Stimulated activated CD8-positive, alpha-beta memory T cell treated with anti-CD3 and anti-CD28 coated beads, Interleukin-4, amount 100 ng/mL, for 24 hours (primary cell): ENCODE results near the gene MFF.
"Not testable (repeated sequence)": the region's sequence is repeated elsewhere in the genome, so short reads cannot be mapped to it uniquely, and the experiment has no call there.

Source experiments
- DNase-seq: peaks from one replicate; pipeline ENCODE4 v3.0.0-alpha.2; 2020; ENCODE audit warnings: low read depth

The MFF gene

DNA sequence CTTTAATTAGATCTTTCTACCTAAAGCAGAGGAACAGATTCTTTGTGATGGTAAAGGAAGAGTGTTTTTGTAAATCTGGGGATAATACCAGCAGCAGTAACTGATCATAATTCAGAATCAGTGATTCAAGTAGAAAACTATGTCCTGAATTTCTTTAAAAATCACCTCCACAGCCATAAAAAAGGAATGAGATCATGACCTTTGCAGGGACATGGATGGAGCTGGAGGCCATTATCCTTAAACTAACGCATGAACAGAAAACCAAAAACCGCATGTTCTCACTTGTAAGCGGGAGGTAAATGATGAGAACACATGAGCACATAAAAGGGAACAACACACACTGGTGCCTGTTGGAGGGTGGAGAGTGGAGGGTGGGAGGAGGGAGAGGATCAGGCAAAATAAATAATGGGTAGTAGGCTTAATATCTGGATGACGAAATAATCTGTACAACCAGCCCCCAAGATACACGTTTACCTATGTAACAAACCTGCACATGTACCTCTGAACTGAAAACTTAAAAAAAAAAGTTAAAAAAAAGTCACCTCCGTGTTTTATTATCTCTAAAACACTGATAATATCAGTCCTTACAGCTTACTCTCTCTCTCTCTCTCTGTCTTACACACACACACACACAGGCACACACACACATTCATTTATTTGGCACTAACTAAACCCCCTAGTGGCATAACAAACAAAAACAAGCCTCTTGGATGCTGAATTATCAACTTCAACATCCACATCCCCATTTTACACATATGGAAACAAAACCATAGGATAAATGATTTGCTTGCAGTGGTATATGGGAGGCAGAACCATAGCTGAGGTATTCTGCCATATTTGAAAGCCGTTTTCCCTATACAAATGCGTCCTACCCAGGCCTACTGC, 52.7 kb downstream of the MFF start:
- no peak for DNase-seq

DNA sequence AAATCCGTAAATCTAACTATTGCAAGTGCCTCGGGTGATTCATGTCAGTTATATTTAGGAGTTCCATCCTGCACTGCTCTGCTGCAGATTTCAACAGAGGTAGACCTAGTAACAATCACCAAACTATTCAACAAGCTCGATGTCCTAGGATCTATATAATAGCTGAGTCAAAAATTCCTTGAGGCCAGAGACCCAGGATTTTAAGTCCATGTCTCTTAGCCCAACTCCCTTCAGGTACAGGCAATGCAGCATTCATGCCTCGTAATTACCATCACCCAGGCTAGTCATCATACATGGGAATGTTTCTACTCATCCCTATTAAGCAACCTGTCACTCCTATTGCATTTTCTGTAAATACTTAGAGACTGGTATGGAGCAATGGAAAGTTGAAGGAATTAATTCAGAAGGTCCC, 53.3 kb downstream of the MFF start:
- DNase-seq, result no peak

DNA sequence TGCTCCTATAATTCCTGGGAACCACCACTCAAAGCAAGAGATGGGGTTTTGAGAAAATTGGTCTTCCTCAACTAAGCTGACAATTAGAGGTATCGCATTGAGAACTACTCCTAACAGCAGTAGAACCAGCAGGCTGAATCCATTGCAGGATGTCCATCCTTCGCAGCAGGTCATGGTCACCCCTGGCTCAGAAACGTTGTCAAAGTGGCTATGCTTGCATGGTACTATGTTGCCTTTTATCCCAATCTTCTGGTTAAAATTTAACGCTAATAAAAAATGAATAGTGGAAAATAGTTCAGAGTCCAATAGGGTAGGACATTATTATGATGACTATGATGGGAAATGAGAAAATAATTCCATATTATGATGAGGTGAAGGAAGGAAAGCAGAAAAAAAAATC, 54.0 kb downstream of the MFF start, which contains the start of gene TM4SF20:
TSS of gene TM4SF20 (minus strand) at position 212 of the 400 bp plus-strand sequence. CDS start at position 174, 38 bp downstream.
- DNase-seq, result no peak

DNA sequence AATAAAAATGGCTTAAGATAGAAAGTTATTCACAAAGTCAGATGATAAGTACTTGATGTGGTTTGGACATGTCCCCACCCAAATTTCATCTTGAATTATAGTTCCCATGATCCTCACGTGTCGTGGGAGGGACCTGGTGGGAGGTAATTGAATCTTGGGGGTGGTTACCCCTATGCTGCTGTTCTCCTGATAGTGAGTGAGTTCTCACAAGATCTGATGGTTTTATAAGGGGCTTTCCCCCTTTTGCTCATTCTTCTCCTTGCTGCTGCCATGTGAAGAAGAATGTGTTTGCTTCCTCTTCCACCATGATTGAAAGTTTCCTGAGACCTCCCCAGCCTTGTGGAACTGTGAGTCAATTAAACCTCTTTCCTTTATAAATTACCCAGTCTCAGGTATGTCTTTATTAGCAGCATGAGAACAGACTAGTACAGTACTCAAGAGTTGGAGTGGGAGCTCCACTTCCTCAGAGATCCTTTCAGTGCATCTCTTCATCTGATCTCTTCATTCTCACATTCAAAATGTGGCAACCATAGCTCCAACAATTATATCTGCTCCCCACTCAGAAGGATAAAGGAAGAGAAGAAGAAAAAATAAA, 57.3 kb downstream of the MFF start:
- DNase-seq, result not testable (repeated sequence)

DNA sequence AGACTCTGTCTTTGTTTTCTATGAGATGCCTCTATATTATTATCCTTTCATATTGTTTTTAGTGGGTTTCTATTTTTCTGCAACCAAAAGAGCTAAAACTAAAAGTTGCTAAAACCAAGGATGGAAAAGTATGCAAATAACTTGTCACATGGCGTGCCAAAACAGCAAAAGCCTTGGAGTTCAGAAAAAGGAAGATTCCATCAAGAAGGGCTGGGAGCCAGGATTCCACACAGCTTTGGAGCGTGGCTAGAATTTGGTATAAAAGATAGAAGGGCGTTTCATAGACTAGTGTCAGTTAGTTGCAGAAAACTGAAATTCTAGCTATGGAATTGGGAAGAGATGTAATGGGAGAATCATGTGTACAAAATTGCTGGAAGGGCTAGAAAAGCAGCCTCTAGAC, 58.6 kb downstream of the MFF start:
- no peak for DNase-seq

DNA sequence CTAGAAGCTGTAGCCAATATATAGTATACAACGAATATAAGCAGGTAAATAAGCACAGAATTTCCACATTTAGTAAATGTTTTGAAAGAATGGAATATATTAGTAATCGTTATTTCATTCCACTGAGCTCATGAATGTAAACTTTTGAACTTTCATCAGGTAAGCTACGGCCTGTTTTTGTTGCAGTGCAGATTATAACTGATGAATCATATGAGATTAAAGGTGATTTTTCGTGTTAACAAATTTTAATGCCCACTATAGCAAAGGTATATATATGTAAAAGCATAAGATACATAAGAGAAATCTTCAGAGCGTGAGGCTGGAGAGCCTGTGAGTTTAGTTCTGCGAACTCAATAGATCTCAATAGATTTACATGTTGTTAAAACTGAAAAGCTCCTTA, 61.6 kb downstream of the MFF start:
- no peak for DNase-seq

DNA sequence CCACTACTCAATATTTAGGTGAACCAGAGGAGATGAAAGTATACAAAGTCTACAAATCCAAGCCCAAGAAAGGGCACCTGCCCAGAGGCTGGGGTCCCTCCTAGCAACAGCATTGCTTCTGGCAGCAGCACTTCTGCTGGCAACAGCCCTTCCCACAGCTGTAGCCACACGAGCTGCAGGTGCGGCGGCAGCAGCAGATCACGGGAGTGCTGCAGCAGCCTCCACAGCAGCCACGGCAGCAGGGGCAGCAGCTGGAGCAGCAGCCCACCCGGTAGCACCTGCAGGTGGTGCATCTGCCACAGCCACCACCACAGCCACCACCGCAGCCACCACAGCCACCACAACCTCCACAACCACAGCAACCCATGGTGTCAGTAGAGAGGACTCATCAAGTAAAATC, 62.5 kb downstream of the MFF start, which contains the start of gene SCYGR1:
TSS of gene SCYGR1 (minus strand) at position 367 of the 400 bp plus-strand sequence. CDS start at position 367, 0 bp downstream.
- not testable (repeated sequence) for DNase-seq

DNA sequence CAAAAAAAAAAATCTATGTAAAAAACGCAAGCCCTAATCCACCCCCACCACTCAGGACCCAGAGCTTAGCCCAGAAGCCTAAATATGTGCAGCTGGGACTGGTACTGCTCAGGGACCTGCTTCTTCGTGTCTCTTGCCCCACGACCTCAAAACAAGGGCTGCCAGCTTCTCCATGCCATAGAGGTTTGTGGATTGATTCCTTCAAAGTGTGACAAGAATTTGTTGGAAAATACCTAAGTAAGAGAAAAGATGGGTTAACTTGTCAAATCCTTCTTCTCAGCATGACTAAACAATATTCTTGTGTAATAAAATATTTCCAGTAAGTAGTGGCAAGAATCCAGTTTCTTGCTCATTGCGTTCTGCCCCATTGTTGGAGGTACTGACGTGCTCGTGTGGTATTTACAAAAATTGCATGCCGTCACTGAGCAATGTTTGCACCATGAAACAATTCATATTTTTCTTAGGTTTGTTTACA, 63.5 kb downstream of the MFF start:
- DNase-seq, result no peak

DNA sequence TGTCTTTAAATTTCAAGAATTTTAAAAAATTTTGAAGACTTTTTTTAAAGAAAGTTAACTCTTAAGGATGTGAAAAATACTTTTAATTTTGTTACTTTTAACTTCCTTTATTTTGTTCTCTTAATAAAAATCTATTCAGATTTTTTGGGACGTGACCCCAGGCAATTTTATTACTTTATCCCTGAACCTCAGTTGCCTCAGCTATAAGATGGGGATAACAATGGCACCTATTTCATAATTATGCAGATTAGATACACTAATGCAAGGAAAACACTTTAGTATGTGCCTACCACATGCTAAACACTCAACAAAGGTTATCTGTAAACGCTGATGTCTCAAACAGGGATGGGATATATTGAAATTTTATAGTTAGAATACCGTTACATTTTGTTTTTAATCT, 64.2 kb downstream of the MFF start:
- DNase-seq, result no peak

DNA sequence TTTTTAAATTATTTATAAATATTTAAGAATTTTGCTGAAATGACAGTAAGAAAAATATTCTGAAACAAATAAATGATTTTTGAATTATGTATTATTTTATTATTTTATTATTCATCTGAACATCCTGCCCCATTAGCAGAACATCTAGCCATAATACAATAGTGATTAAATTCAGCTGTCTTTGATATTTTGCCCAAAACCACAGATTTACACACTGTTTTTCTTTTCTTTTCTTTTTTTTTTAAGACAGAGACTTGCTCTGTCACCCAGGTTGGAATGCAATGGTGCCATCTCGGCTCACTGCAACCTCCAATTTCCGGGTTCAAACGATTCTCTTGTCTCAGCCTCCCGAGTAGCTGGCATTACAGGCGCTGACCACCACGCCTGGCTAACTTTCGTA, 64.6 kb downstream of the MFF start:
- no peak for DNase-seq

DNA sequence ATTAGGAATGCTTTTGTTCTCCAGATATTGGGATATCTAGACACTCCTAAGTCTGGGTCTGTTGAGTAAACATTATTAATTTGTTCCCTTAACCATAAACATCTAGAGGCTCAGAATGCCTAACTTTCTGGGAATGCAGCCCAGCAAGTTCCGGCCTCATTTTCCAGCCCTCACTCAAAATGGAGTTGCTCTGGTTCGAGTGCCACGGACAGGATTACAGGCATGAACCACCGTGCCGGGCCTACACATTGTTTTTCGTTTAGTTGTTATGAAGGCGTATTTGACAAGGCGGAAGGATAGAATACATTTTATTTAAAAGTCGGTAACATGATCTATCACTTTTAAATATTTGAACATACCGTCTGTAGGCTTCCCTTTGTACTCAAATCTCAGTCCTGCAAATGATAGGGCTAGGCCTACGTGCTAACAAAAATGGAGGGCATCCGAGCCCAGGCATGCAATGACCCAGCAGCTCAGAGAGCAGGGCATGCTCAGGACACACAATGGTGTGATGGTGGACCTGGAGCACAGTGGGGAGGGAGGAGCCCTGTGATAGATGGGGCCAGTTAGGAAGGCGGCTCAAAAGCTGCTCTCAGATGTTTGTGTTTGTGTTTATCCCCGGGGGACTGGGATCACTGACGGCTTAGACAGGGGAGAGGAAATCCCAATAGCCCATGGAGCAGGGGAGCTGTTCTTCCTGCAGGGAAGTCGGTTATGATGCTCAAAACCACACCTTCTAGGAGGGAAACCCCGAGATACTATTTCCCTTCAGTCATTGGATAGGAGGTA, 65.6 kb downstream of the MFF start:
- DNase-seq, result no peak

DNA sequence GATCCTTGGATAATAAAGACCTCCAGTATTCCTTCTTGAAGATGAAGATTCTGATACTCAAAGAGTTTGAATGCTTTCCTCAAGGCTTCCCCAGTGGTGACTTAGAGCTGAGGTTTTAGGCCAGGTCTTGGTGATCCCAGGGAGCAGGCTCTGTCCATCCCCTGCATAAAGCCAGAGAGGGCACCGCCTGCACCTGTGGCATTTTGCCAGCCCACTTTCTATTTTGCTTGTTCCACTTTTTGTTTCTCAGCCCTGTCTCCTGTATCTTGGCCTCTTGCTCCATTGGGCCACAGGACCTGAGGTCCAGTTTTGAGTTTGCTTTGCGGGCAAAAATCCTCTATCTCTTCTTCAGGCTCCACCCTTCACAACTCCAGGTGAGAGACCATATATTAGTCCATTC, 69.3 kb downstream of the MFF start:
- no peak for DNase-seq

DNA sequence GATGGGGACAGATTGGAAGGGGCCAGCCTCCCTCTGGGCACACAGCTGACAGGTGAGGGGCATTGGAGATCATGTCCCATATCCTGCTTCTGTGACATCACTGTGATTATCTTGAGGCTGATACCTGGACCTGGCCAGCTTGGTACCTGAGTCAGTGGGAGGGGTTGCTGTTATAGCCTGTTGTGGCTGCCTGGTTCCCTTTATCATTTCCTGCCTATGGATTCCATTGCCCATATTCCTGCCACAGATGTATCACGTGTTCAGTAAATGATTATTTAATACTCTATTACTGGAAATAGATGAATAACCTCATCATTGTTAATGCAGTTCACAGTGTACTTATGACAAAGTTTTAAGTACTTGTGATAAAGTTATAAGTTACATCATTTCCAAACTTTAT, 70.5 kb downstream of the MFF start:
- DNase-seq, result no peak

DNA sequence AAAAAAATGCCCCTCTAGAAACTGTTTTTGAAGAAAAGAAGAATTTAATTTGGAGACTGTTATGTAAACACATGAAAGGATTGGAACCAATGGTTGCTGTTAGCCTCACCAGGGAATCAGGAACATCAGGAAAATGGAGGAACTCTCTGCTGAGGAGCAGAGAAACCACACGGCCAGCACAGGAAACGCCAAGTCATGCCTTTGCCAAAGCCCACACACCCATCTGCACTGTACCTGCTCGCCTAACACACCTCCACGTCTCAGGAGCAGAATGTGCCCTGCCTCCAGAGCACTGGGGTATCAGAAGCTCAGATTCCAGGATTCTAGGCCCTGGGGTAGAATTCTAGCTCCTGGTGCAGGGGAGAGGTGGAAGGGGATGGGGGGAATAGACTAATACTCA, 72.5 kb downstream of the MFF start:
- DNase-seq, result no peak

DNA sequence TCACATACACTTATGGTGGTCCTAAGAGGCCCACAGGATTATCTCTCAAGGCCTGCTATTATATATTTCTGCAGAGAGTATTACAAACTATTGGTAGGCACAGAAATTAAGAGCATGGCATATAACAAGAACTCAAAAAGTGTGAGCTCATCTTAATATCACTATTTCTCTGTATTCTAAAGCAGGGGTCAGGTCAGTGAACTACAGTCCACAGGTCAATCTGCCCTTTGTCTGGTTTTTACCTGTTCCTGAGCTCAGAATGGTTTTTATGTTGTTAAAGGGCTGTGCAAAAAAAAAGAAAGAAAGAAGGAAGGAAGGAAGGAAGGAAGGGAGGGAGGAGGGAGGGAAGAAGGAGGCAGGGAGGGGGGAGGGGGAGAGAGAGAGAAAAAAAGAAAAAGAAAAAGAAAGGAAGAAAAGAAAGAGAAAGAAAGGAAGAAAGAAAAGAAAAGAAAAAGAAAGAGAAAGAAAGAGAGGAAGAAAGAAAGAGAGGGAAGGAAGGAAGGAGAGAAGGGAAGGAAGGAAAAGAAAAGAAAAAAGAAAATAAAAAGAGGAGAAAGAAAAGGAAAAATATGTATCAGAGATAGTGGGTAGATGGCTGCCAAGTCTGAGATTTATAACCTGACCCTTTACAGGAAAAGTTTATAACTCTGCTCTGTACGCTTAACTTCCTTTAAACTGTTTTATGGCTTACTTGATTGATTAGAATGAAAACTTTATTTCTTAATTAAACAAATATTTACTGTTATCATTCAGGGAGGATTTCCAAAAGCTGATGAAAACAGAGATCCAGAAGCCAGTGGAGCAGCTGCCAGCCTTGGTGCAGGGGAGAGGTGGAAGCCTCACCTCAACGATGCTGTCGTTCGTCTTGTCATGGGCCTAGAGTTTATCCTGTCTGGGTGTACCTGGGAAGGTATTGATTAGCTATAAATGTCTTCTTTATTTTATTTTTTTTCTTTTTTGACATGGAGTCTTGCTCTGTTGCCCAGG, 73.9 kb downstream of the MFF start:
- DNase-seq, result no peak

DNA sequence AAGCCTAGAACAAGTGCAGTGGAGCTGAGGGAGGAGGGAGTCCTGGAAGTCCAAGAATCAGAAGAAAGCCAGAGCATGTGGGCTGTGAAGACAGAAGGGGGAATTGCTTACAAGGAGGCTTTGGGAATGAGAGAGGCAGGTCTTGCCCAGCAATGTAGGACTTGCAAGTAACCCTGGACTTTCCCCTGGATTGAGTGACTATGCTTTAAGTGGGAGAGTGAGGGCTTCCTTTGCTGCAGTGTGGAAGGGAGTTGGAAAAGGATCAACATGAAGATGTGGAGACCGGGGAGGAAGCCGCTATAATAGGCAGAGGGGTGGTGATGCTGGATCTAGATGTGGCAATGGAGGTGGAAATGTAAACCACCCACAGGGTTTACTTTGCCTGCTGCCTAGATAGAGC, 76.5 kb downstream of the MFF start:
- DNase-seq, result no peak

DNA sequence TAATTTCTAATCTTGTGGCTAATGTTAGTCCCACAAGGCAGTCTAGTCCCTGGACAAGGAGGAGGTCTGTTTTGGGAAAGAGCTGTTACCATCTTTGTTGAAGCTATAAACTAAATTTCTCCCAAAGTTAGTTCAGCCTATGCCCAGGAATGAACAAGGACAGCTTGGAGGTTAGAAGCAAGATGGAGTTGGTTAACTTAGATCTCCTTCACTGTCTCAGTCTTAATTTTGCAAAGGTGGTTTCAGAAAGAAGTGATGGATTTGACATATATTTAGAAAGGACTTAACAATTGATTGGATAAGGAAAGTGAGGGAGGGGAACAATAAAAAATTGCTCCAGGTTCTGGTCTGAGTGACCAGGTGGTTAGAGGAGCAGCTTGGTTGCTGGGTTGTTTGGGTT, 77.3 kb downstream of the MFF start:
- no peak for DNase-seq

DNA sequence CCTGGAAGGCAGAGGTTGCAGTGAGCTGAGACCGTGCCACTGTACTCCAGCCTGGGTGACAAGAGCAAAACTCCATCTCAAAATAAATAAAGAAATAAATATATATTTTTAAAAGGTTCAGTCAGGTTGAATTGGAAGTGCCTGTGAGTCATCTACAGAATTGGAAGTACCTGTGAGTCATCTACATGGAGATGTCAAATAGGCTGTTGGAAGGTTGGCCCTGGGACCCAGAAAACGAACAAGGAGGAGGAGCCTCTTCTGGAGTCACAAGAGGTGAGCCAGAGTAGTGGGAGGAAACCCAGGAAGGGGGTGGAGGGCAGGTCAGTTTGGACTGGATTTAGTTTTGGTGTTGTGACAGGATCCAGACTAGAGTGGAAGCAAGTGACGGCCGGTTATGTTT, 77.9 kb downstream of the MFF start:
- no peak for DNase-seq

DNA sequence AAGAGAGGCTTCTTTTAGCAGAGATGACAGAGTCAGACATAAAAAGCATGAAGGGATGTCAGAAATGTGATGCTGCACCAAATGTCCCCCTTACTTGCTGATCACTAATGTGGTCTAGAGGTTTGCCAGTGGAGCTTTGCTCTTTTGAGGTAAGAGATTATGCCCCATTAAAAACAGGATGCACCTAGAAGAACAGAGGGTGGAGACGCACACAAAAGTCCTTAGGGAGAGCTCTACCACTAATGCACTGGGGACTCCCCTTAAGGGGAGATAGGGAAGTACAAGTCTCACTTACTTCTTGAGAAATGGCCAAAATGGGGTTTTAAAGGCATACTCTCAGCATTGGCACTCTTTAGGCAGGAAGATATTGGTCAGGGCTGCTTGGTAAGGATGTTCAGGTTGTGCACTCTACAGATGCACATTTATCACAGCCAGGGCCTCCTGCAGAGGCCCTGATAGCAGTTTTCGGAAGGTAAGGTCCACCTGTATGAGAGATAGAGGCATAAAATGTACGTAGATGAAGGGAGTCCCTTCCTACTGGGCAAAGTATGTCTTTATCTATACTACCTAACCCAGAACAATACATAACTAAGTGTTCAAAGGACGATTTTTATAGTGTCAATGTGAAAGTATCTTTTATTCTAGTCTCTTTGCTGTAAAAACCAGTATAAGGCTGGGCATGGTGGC, 79.7 kb downstream of the MFF start:
- DNase-seq, result no peak

DNA sequence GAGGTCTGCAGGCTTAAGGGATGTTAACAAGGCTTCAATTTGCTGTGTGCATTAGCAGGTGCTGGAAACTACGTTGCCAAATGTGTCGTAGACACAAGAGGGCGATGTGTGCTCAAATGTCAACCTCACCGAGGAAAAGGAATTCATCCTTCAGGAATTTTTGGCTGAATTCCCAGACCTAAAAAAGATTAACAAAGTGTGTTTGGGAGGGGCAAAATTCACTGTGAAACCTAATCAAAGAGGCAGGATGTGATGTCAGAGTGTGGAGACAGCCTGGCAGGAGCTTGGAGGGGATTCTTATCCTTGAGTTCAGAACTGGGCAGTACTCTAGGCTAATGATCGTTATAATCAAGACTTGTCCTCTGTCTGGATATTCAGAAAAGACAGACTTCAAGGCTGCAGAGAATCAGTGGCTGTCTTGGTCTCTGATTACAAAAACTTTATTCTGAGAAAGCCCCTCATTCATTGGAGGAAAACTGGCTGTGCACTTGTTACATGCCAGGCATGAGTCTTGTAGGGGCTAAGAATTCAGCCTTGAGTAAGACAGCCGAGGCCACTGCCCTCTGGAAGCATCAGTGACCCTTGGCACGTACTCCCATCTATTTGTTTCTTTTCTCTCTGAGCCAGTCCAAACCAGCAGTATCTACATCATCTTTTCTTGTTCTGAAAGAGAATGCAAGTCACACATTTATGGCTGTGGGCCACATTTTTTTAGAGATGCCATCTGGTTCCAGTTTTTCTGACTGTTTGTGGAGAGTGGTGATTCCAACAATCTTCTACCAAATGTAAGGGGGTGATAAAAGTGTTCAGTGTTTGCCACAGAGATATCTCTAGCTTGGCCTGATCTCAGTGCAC, 81.4 kb downstream of the MFF start:
- DNase-seq, result no peak
